GM12878 (cell line): Measurements from ENCODE around the gene IRS2. TPM values are rescaled to one million over a fixed set of nuclear protein-coding genes. Genes with fewer than 3 reads are reported as not detected.

ENCODE experiments used
- ATAC-seq: fragments of 200-7000 bp; cut with Tn5 transposase; 3 replicates; pipeline ENCODE4 v1.9.1; 2020; ENCODE audit warnings: mild to moderate bottlenecking, moderate library complexity
- BruUV-seq: library from RNA; stranded (reverse); fragments of 400-500 nt; replicated peaks from 2 replicates; lab custom pipeline; 2021; lab: Mats Ljungman, UMichigan
- CTCF ChIA-PET: fragments of 300-600 bp; sonication (Branson Sonifier 250); formaldehyde crosslinking; extraction: SDS; loops from one replicate; lab custom pipeline; 2021; ENCODE audit warnings: inconsistent platforms; lab: Yijun Ruan, JAX
- POLR2A ChIA-PET: fragments of 350-600 bp; formaldehyde crosslinking; extraction: SDS; loops from one replicate; lab custom pipeline; 2021; ENCODE audit warnings: inconsistent platforms; lab: Charles Lee
- RAD21 ChIA-PET: fragments of 300-600 bp; sonication (Branson Sonifier 250); formaldehyde crosslinking; loops from one replicate; lab custom pipeline; 2023; ENCODE audit warnings: antibody characterized with exemption; ENCODE audit not compliant: unreplicated experiment; lab: Charles Lee
- SMC1A ChIA-PET: fragments of 300-600 bp; sonication (Branson Sonifier 250); formaldehyde crosslinking; loops from one replicate; lab custom pipeline; 2023; ENCODE audit not compliant: unreplicated experiment, uncharacterized antibody; lab: Charles Lee
- DNase-seq: peaks from one replicate; pipeline ENCODE4 v3.0.0-alpha.2; 2011; ENCODE audit warnings: low read depth, low spot score
- FAIRE-seq: peaks from 3 replicates; lab custom pipeline; 2011; peaks lifted over from hg19 to GRCh38; lab: Jason Lieb, UNC
- H2AFZ ChIP-seq: 2 replicates; pipeline ENCODE4 v1.6.0; 2011; ENCODE audit warnings: low read depth, low read length, control low read depth; ENCODE audit not compliant: control insufficient read depth
- H3K27ac ChIP-seq: 2 replicates; pipeline ENCODE4 v1.5.1; 2011; ENCODE audit warnings: control low read depth; ENCODE audit not compliant: control insufficient read depth, insufficient read depth
- H3K27me3 ChIP-seq, 2 experiments: replicated peaks in 1 of 2; 2 replicates each; pipeline versions ENCODE4 v1.6.0 to v1.6.1; 2011; ENCODE audit warnings: low read length in 1 of 2; ENCODE audit not compliant: control insufficient read depth in 2 of 2, insufficient read depth in 2 of 2
- H3K36me3 ChIP-seq, 2 experiments: 2 replicates each; pipeline ENCODE4 v1.5.1; 2011; ENCODE audit warnings: low read length in 1 of 2; ENCODE audit not compliant: control insufficient read depth in 2 of 2, insufficient read depth in 2 of 2
- H3K4me1 ChIP-seq: 2 replicates; pipeline ENCODE4 v1.6.1; 2011; ENCODE audit warnings: mild to moderate bottlenecking, low read length, moderate library complexity, mixed read lengths; ENCODE audit not compliant: control insufficient read depth, insufficient read depth
- H3K4me2 ChIP-seq: 2 replicates; pipeline ENCODE4 v1.6.0; 2011; ENCODE audit warnings: control low read depth; ENCODE audit not compliant: control insufficient read depth, insufficient read depth
- H3K4me3 ChIP-seq: fragments of 200-600 bp; sonication (generic); 2 replicates; pipeline ENCODE4 v1.5.1; 2016
- H3K79me2 ChIP-seq: 2 replicates; pipeline ENCODE4 v1.6.0; 2011; ENCODE audit warnings: low read length; ENCODE audit not compliant: control insufficient read depth, insufficient read depth
- H3K9ac ChIP-seq: 2 replicates; pipeline ENCODE4 v1.8.0; 2011; ENCODE audit warnings: low read length, control low read depth, mixed read lengths; ENCODE audit not compliant: control insufficient read depth, insufficient read depth
- H3K9me3 ChIP-seq: replicated peaks from 3 replicates; pipeline ENCODE4 v1.5.1; 2011; ENCODE audit warnings: mild to moderate bottlenecking, low read length; ENCODE audit not compliant: control insufficient read depth, insufficient read depth
- H4K20me1 ChIP-seq: 2 replicates; pipeline ENCODE4 v1.6.0; 2011; ENCODE audit not compliant: control insufficient read depth, insufficient read depth
- CREM ChIP-seq: IDR thresholded peaks from 2 replicates; pipeline ENCODE4 v1.6.1; 2014; ENCODE audit warnings: antibody characterized with exemption, low read depth
- FOS ChIP-seq: IDR thresholded peaks from 3 replicates; pipeline ENCODE4 v1.6.1; 2011; ENCODE audit warnings: borderline replicate concordance; ENCODE audit not compliant: insufficient read length; ENCODE audit errors: extremely low read depth
- HDAC2 ChIP-seq: fragments of 200-600 bp; sonication (generic); IDR thresholded peaks from 2 replicates; pipeline ENCODE4 v1.6.1; 2017
- MYC ChIP-seq: IDR thresholded peaks from 2 replicates; pipeline ENCODE4 v1.6.1; 2011; ENCODE audit warnings: mild to moderate bottlenecking, low read length, moderate library complexity, inconsistent platforms; ENCODE audit not compliant: insufficient read depth, insufficient replicate concordance, insufficient read length, severe bottlenecking
- NRF1 ChIP-seq: conservative IDR thresholded peaks from 2 replicates; pipeline ENCODE4 v1.6.1; 2011; ENCODE audit warnings: mild to moderate bottlenecking, low read depth, low read length, improper control_type of control experiment
- POLR2AphosphoS5 ChIP-seq: IDR thresholded peaks from 2 replicates; pipeline ENCODE4 v1.6.1; 2011; ENCODE audit warnings: mild to moderate bottlenecking, low read length, inconsistent platforms
- RB1 ChIP-seq: fragments of 450-650 bp; formaldehyde crosslinking; IDR thresholded peaks from 2 replicates; pipeline ENCODE4 v1.6.1; 2017; ENCODE audit warnings: mild to moderate bottlenecking, borderline replicate concordance
- RBBP5 ChIP-seq: fragments of 200-600 bp; sonication (generic); conservative IDR thresholded peaks from 2 replicates; pipeline ENCODE4 v1.6.1; 2016
- RFX5 ChIP-seq: IDR thresholded peaks from 2 replicates; pipeline ENCODE4 v1.6.1; 2011; ENCODE audit warnings: low read depth, low read length, improper control_type of control experiment
- SMARCA5 ChIP-seq: fragments of 450-650 bp; IDR thresholded peaks from 2 replicates; pipeline ENCODE4 v1.6.1; 2017; ENCODE audit warnings: mild to moderate bottlenecking
- ZNF217 ChIP-seq: fragments of 450-650 bp; IDR thresholded peaks from 2 replicates; pipeline ENCODE4 v1.6.1; 2017; ENCODE audit warnings: antibody characterized with exemption, mild to moderate bottlenecking
- WGBS: methylation state at CpG from one replicate; pipeline ENCODE4 v1.1.6; 2016; ENCODE audit warnings: low lambda C conversion rate; ENCODE audit not compliant: insufficient replicate concordance, insufficient coverage; ENCODE audit errors: missing lambda C conversion rate; 5-methylcytosine and 5-hydroxymethylcytosine counted together
- in situ Hi-C: fragments of 300-500 bp; cut with MboI; formaldehyde crosslinking; loops from 9 replicates; pipeline ENCODE4 v1.14.3; 2018; ENCODE audit warnings: mixed read lengths
- intact Hi-C: fragments of 100-400 bp; cut with micrococcal nuclease; formaldehyde crosslinking; loops from one replicate; pipeline ENCODE4 v1.14.2; 2022; ENCODE audit not compliant: unreplicated experiment
- polyA plus RNA-seq, 11 experiments: library from polyadenylated mRNA; depleted of rRNA in 4 of 11; unstranded in 6 of 11; stranded (reverse) in 5 of 11; fragments of >200 nt; fragmentation: Nextera tagmentation in 4 of 11; fragmentation: Illumina TruSeq in 1 of 11; extraction: Ambion mirVana in 4 of 11; extraction: Trizol in 1 of 11; gene quantifications; 1 replicate in 1 of 11; 2 replicates in 10 of 11; pipeline versions ENCODE4 v1.2.1 to v1.2.3, GENCODE V29; 2011 to 2016; ENCODE audit warnings: inconsistent platforms in 2 of 11, missing spikeins in 2 of 11, low read depth in 1 of 11
- total RNA-seq, 4 experiments: library from RNA; depleted of rRNA in 3 of 4; stranded (reverse); fragments of >200 nt in 3 of 4; fragmentation: Illumina TruSeq in 1 of 4; extraction: Trizol in 1 of 4; gene quantifications; 2 replicates each; pipeline versions ENCODE4 v1.2.1 to v1.2.3, GENCODE V29; 2013 to 2021
- TF ChIP-seq, protein P1 (sequence below): IDR thresholded peaks from 2 replicates; pipeline ENCODE4 v1.6.1; 2012; ENCODE audit warnings: improper control_type of control experiment, low read depth, low read length; ENCODE audit not compliant: insufficient replicate concordance
- TF ChIP-seq, protein P2 (sequence below): IDR thresholded peaks from 2 replicates; pipeline ENCODE4 v1.6.1; 2011; ENCODE audit warnings: low read depth, mild to moderate bottlenecking, low read length, moderate library complexity, borderline replicate concordance; ENCODE audit errors: extremely low read depth
- TF ChIP-seq, protein P3 (sequence below): IDR thresholded peaks from 2 replicates; pipeline ENCODE4 v1.6.1; 2012; ENCODE audit warnings: low read depth, low read length, improper control_type of control experiment

The IRS2 gene
- total and polyA plus RNA-seq, 10 of the 15 experiments (the other 5 are each of a cell fraction or from before 2014, with no cell fraction given): 0.01 to 0.31 (median 0.07) TPM; not detected in 6

GRCh38 chr13:109819874-109820273 is 33.5 kb upstream of the IRS2 start:
- WGBS: 9% methylated on average over 6 of the region's 6 CpGs
- DNase-seq: no peak
- in situ Hi-C loops (no loop called here), intact Hi-C loops (no loop called here)
- POLR2A ChIA-PET: no interaction called here
- TF ChIP-seq, protein P1, sequence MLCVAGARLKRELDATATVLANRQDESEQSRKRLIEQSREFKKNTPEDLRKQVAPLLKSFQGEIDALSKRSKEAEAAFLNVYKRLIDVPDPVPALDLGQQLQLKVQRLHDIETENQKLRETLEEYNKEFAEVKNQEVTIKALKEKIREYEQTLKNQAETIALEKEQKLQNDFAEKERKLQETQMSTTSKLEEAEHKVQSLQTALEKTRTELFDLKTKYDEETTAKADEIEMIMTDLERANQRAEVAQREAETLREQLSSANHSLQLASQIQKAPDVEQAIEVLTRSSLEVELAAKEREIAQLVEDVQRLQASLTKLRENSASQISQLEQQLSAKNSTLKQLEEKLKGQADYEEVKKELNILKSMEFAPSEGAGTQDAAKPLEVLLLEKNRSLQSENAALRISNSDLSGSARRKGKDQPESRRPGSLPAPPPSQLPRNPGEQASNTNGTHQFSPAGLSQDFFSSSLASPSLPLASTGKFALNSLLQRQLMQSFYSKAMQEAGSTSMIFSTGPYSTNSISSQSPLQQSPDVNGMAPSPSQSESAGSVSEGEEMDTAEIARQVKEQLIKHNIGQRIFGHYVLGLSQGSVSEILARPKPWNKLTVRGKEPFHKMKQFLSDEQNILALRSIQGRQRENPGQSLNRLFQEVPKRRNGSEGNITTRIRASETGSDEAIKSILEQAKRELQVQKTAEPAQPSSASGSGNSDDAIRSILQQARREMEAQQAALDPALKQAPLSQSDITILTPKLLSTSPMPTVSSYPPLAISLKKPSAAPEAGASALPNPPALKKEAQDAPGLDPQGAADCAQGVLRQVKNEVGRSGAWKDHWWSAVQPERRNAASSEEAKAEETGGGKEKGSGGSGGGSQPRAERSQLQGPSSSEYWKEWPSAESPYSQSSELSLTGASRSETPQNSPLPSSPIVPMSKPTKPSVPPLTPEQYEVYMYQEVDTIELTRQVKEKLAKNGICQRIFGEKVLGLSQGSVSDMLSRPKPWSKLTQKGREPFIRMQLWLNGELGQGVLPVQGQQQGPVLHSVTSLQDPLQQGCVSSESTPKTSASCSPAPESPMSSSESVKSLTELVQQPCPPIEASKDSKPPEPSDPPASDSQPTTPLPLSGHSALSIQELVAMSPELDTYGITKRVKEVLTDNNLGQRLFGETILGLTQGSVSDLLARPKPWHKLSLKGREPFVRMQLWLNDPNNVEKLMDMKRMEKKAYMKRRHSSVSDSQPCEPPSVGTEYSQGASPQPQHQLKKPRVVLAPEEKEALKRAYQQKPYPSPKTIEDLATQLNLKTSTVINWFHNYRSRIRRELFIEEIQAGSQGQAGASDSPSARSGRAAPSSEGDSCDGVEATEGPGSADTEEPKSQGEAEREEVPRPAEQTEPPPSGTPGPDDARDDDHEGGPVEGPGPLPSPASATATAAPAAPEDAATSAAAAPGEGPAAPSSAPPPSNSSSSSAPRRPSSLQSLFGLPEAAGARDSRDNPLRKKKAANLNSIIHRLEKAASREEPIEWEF: no peak
- TF ChIP-seq RBBP5 (no peak), CREM (no peak), NRF1 (no peak), RFX5 (no peak), ZNF217 (no peak), HDAC2 (no peak), POLR2AphosphoS5 (no peak), FOS (no peak), RB1 (no peak), SMARCA5 (no peak), MYC (no peak)
- TF ChIP-seq, protein P2, sequence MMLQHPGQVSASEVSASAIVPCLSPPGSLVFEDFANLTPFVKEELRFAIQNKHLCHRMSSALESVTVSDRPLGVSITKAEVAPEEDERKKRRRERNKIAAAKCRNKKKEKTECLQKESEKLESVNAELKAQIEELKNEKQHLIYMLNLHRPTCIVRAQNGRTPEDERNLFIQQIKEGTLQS: no peak
- TF ChIP-seq, protein P3, sequence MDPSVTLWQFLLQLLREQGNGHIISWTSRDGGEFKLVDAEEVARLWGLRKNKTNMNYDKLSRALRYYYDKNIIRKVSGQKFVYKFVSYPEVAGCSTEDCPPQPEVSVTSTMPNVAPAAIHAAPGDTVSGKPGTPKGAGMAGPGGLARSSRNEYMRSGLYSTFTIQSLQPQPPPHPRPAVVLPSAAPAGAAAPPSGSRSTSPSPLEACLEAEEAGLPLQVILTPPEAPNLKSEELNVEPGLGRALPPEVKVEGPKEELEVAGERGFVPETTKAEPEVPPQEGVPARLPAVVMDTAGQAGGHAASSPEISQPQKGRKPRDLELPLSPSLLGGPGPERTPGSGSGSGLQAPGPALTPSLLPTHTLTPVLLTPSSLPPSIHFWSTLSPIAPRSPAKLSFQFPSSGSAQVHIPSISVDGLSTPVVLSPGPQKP: no peak
- TF ChIP-seq, all 136 proteins: peak for 0
- ChIA-PET RAD21 (no interaction called here), SMC1A (no interaction called here), CTCF (no interaction called here)
- Histone ChIP-seq H3K36me3 (no peaks in the 10 kb centered on the region), H4K20me1 (no peaks in the 10 kb centered on the region), H2AFZ (no peak overlapping the region), H3K9me3 (no peaks in the 10 kb centered on the region), H3K79me2 (no peaks in the 10 kb centered on the region), H3K27ac (no peak overlapping the region), H3K4me3 (no peak overlapping the region), H3K4me2 (no peak overlapping the region), H3K27me3 (no peaks in the 10 kb centered on the region), H3K4me1 (no peaks in the 10 kb centered on the region), H3K9ac (no peak overlapping the region)
- FAIRE-seq (no peak), ATAC-seq (no peak)
- no TSS peak for BruUV-seq
